Vagina (tissue), 2 donors: ENCODE data around the gene MYO10. TPM values are rescaled to one million over a fixed set of nuclear protein-coding genes. Genes with fewer than 3 reads are reported as not detected.

Experiments
- DNase-seq, 2 donors: peaks; one replicate each; pipeline ENCODE4 v3.0.0-alpha.2; 2017; ENCODE audit errors: extremely low spot score in 2 of 2
- H3K27ac ChIP-seq: fragments of 200-600 bp; sonication (generic); one replicate; pipeline ENCODE4 v1.5.1; 2019
- H3K27me3 ChIP-seq: fragments of 200-600 bp; sonication (generic); one replicate; pipeline ENCODE4 v1.5.1; 2019
- H3K36me3 ChIP-seq, 2 donors: fragments of 200-600 bp; sonication (generic); one replicate each; pipeline ENCODE4 v1.5.1; 2017 to 2019
- H3K4me1 ChIP-seq: fragments of 200-600 bp; sonication (generic); one replicate; pipeline ENCODE4 v1.5.1; 2019
- H3K4me3 ChIP-seq, 2 donors: fragments of 200-600 bp; sonication (generic); 1 replicate in 1 of 2; 2 replicates in 1 of 2; pipeline ENCODE4 v1.5.1; 2016 to 2019
- H3K9me3 ChIP-seq: fragments of 200-600 bp; sonication (generic); one replicate; pipeline ENCODE4 v1.5.1; 2019
- CTCF ChIP-seq, 3 experiments: fragments of 450-650 bp in 2 of 3; fragments of 200-600 bp in 1 of 3; sonication (generic) in 1 of 3; IDR thresholded peaks; one replicate each; pipeline ENCODE4 v1.5.1; 2017 to 2019; ENCODE audit warnings: antibody characterized with exemption in 3 of 3, mild to moderate bottlenecking in 2 of 3, moderate library complexity in 2 of 3
- POLR2A ChIP-seq, 2 donors: fragments of 450-650 bp; IDR thresholded peaks; one replicate each; pipeline ENCODE4 v1.6.1; 2017; ENCODE audit warnings: antibody characterized with exemption in 2 of 2, mild to moderate bottlenecking in 2 of 2, moderate library complexity in 2 of 2
- POLR2AphosphoS5 ChIP-seq, 2 donors: sonication (generic); formaldehyde crosslinking; IDR thresholded peaks; one replicate each; pipeline ENCODE4 v1.9.0; 2017; ENCODE audit warnings: antibody characterized with exemption in 2 of 2, mild to moderate bottlenecking in 2 of 2, low read depth in 1 of 2; ENCODE audit not compliant: insufficient read depth in 1 of 2
- intact Hi-C: fragments of 100-400 bp; cut with DNase I; formaldehyde crosslinking; loops from one replicate; pipeline ENCODE4 v1.15.1; 2023
- total RNA-seq: library from RNA; depleted of rRNA; stranded (reverse); fragments of >200 nt; gene quantifications from one replicate; pipeline ENCODE4 v1.2.3, GENCODE V29; 2016

The MYO10 gene
- total RNA-seq, 1 donor from 2014 or later, result 22.1 TPM

GRCh38 chr5:16774806-16775205, 161.3 kb downstream of the MYO10 start:
- Histone ChIP-seq H3K9me3 (no peaks in the 10 kb centered on the region), H3K4me1 (peaks cover 7% of the 10 kb centered on the region), H3K27me3 (no peaks in the 10 kb centered on the region), H3K36me3 (no peaks in the 10 kb centered on the region), H3K27ac (no peak overlapping the region), H3K4me3 (no peak overlapping the region)
- DNase-seq, result no peak
- TF ChIP-seq POLR2AphosphoS5 (IDR thresholded peaks at IDR 0.05; ENCODE audit: insufficient read depth in 1 of 2, low read depth in 1 of 2) (no peak), CTCF (IDR thresholded peaks at IDR 0.05) (no peak), POLR2A (IDR thresholded peaks at IDR 0.05) (no peak)
- intact Hi-C loops, result no loop called here

- intact Hi-C loops, result no loop called here
- H3K4me1 ChIP-seq, result peaks cover 7% of the 10 kb centered on the region
- TF ChIP-seq POLR2A (IDR thresholded peaks at IDR 0.05) (no peak), CTCF (IDR thresholded peaks at IDR 0.05) (no peak), POLR2AphosphoS5 (IDR thresholded peaks at IDR 0.05; ENCODE audit: insufficient read depth in 1 of 2, low read depth in 1 of 2) (no peak)
- no peak for DNase-seq
- no peak overlapping the region for H3K27ac ChIP-seq
- no peaks in the 10 kb centered on the region for H3K27me3 ChIP-seq
- no peak overlapping the region for H3K4me3 ChIP-seq
- no peaks in the 10 kb centered on the region for H3K9me3 ChIP-seq
- H3K36me3 ChIP-seq, result no peaks in the 10 kb centered on the region
These were observed 162.1 kb downstream of the MYO10 start for GRCh38 chr5:16773991-16774390.

- intact Hi-C loops, result no loop called here
- TF ChIP-seq POLR2AphosphoS5 (IDR thresholded peaks at IDR 0.05; ENCODE audit: insufficient read depth in 1 of 2, low read depth in 1 of 2) (no peak), POLR2A (IDR thresholded peaks at IDR 0.05) (no peak), CTCF (IDR thresholded peaks at IDR 0.05) (no peak)
- H3K27ac ChIP-seq, result no peak overlapping the region
These were observed 163.5 kb downstream of the MYO10 start for GRCh38 chr5:16772556-16772955.

GRCh38 chr5:16768184-16768583, 167.9 kb downstream of the MYO10 start:
- intact Hi-C loops, result no loop called here
- no peaks in the 10 kb centered on the region for H3K36me3 ChIP-seq

More at GRCh38 chr5:16772556-16772955, 163.5 kb downstream of the MYO10 start:
- H3K27me3 ChIP-seq, result no peaks in the 10 kb centered on the region
- peaks cover 7% of the 10 kb centered on the region for H3K4me1 ChIP-seq
- no peaks in the 10 kb centered on the region for H3K9me3 ChIP-seq
- no peaks in the 10 kb centered on the region for H3K36me3 ChIP-seq
- H3K4me3 ChIP-seq, result no peak overlapping the region
- DNase-seq, result no peak

More at GRCh38 chr5:16768184-16768583, 167.9 kb downstream of the MYO10 start:
- Histone ChIP-seq H3K27ac (no peak overlapping the region), H3K27me3 (no peaks in the 10 kb centered on the region), H3K4me1 (no peaks in the 10 kb centered on the region), H3K9me3 (no peaks in the 10 kb centered on the region), H3K4me3 (no peak overlapping the region)
- no peak for TF ChIP-seq POLR2AphosphoS5 (IDR thresholded peaks at IDR 0.05; ENCODE audit: insufficient read depth in 1 of 2, low read depth in 1 of 2)
- no peak for TF ChIP-seq POLR2A (IDR thresholded peaks at IDR 0.05)
- no peak for TF ChIP-seq CTCF (IDR thresholded peaks at IDR 0.05)
- DNase-seq, result no peak
